ENCODE data around the gene HACD3.

DNA sequence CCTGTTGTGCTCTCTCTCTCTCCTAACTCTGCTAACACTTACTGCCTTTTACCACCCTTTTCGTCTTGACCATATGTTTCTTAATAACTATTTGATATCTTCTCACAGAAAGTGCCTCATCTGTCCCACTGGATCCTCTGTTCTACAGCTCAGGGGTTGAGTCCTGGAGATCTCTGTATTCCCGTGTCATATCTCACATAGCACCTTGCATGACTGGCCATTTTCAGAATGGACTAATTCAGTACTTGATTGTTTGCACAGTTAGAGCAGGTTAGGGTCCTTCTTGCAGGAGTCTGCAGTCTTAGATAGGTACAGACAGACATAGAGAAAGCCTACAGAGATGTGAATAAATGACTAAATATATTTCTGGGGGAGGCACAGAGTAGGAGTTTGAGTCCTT lies 20.9 kb downstream of the HACD3 start:
- TF ChIP-seq GATA2 (IDR thresholded peaks at IDR 0.05; ENCODE audit: low read depth, low read length): no peak
- TF ChIP-seq GATA3 (IDR thresholded peaks at IDR 0.05; ENCODE audit: low read depth, low read length): no peak

All from SH-SY5Y (cell line).